Neutrophil (primary cell): ENCODE data around the gene FECH.

Source experiments
- H3K27ac ChIP-seq: fragments of 200-600 bp; sonication (generic); 2 replicates; pipeline ENCODE4 v1.5.1; 2016; ENCODE audit warnings: mild to moderate bottlenecking, moderate library complexity
- H3K27me3 ChIP-seq: fragments of 200-600 bp; sonication (generic); 2 replicates; pipeline ENCODE4 v1.6.0; 2016; ENCODE audit warnings: mild to moderate bottlenecking
- H3K36me3 ChIP-seq: fragments of 200-600 bp; sonication (generic); 2 replicates; pipeline ENCODE4 v1.5.1; 2017
- H3K4me1 ChIP-seq, 2 experiments: fragments of 200-600 bp in 1 of 2; sonication (generic) in 1 of 2; 1 replicate in 1 of 2; 2 replicates in 1 of 2; pipeline versions ENCODE4 v1.5.1 to v1.6.1; 2013 to 2016; ENCODE audit warnings: low read depth in 1 of 2, low read length in 1 of 2, mild to moderate bottlenecking in 1 of 2, moderate library complexity in 1 of 2; ENCODE audit not compliant: control insufficient read depth in 1 of 2, insufficient read depth in 1 of 2
- H3K4me3 ChIP-seq, 2 experiments: fragments of 200-600 bp in 1 of 2; sonication (generic) in 1 of 2; 1 replicate in 1 of 2; 2 replicates in 1 of 2; pipeline ENCODE4 v1.5.1; 2013 to 2016; ENCODE audit warnings: low read depth in 1 of 2, low read length in 1 of 2, mild to moderate bottlenecking in 1 of 2, moderate library complexity in 1 of 2
- H3K9me3 ChIP-seq: fragments of 200-600 bp; sonication (generic); 2 replicates; pipeline ENCODE4 v1.5.1; 2016
- TF ChIP-seq, protein P1 (sequence below): fragments of 200-600 bp; sonication (generic); IDR thresholded peaks from 2 replicates; pipeline ENCODE4 v1.5.1; 2016; ENCODE audit warnings: antibody characterized with exemption

Gene FECH

DNA sequence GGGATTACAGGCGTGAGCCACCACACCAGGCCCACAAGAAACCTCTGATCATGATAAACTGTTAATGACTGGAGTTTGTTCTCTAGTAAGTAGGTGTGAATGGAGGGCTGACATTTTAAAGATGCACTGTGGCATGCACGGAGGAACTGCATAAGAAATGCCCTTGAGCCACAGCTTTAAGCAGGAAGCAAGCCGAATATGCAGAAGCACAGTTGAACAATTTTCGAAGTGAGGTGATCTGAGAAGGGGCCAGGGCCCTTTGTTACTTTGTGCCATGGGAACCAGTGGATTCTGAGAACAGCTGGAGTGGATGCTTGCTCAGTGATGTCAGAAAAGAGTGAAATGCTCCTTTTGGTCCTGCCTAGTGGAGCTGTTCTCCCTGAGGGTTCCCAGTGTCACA is 16.3 kb downstream of the FECH start:
- H3K4me1 ChIP-seq = no peaks in the 10 kb centered on the region
- H3K4me3 ChIP-seq = no peak overlapping the region
- peaks cover 17% of the 10 kb centered on the region for H3K36me3 ChIP-seq
- H3K27me3 ChIP-seq = no peaks in the 10 kb centered on the region
- no peak overlapping the region for H3K27ac ChIP-seq
- TF ChIP-seq, protein P1, sequence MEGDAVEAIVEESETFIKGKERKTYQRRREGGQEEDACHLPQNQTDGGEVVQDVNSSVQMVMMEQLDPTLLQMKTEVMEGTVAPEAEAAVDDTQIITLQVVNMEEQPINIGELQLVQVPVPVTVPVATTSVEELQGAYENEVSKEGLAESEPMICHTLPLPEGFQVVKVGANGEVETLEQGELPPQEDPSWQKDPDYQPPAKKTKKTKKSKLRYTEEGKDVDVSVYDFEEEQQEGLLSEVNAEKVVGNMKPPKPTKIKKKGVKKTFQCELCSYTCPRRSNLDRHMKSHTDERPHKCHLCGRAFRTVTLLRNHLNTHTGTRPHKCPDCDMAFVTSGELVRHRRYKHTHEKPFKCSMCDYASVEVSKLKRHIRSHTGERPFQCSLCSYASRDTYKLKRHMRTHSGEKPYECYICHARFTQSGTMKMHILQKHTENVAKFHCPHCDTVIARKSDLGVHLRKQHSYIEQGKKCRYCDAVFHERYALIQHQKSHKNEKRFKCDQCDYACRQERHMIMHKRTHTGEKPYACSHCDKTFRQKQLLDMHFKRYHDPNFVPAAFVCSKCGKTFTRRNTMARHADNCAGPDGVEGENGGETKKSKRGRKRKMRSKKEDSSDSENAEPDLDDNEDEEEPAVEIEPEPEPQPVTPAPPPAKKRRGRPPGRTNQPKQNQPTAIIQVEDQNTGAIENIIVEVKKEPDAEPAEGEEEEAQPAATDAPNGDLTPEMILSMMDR = no peak
- H3K9me3 ChIP-seq = no peaks in the 10 kb centered on the region

DNA sequence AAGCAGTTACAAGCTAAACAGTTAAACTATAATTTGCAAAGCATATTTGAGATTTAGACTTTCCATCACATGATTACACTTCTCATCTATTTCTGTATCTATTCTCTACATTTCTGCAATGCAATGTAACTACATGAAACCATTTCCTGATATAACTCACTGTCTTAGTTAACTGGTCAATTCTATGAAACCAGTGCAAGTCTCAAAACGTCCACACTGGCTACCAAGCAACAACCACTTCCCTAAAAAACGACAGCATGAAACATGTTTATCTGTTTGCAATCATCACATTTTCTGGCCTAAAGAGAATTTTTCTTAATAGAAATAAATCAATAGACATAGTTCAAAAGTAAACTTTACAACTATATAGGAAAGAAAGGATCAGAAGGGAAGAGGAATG is 17.4 kb downstream of the FECH start:
- Histone ChIP-seq H3K4me3 (no peak overlapping the region), H3K27me3 (no peaks in the 10 kb centered on the region), H3K9me3 (no peaks in the 10 kb centered on the region), H3K27ac (no peak overlapping the region), H3K36me3 (peaks cover 17% of the 10 kb centered on the region), H3K4me1 (no peaks in the 10 kb centered on the region)
- TF ChIP-seq, protein P1 = no peak

DNA sequence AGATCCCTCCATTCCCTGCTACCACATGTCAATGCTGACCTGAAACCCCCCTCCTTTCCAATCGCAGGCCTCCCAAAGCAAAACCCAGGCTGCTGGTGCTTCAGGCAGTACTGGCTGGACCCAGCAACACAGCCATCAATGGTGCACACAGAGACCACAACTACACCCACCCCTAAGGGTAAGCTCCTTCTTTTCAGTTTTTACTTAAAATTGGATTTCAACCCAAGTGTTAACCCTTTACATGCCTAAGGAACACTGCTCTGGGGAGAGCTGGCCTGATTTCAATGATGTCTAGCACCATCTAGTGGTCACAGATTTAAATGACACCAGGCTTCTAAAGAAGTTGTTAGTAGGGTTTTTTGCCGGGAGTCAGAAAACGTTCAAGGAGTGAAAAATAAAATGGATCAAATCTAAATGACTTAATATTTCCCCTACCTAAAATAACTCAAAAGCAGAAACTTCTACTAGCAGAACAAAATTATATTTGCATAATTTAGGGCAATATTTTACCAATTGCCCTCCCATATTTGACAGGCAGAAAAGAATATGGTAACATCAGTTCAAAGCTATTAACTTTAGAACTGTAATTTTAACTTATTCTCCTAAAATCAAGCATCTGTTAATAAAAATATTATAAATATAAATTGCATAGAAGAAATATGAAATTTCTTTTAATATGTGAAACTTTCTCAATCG is 24.6 kb downstream of the FECH start:
- H3K36me3 ChIP-seq = peaks cover 5% of the 10 kb centered on the region
- no peaks in the 10 kb centered on the region for H3K9me3 ChIP-seq
- H3K27ac ChIP-seq = no peak overlapping the region
- no peak overlapping the region for H3K4me3 ChIP-seq
- no peaks in the 10 kb centered on the region for H3K27me3 ChIP-seq
- no peaks in the 10 kb centered on the region for H3K4me1 ChIP-seq
- TF ChIP-seq, protein P1 = peak; percentile 75

DNA sequence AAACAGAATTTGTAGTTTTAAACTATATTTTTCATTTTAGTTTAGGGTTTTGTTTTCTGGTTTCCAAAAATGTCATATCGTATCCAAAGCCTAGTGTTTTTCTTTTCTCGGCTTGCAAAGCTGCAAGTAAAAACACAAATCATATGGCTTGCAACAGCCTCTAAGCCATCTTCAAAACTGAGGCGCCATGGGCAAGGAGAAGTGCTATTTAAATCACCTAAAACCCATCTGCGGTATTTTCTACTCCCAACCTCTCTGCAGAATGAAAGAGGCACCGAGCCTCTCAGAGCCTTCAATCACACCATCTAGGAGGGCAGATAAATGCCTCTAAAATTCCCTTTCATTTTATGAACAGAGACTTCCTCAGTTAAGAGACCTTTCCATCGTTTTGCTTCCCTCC is 25.2 kb downstream of the FECH start:
- Histone ChIP-seq H3K27me3 (no peaks in the 10 kb centered on the region), H3K9me3 (no peaks in the 10 kb centered on the region), H3K27ac (no peak overlapping the region), H3K4me1 (no peaks in the 10 kb centered on the region), H3K4me3 (no peak overlapping the region), H3K36me3 (peaks cover 3% of the 10 kb centered on the region)
- TF ChIP-seq, protein P1 = no peak

DNA sequence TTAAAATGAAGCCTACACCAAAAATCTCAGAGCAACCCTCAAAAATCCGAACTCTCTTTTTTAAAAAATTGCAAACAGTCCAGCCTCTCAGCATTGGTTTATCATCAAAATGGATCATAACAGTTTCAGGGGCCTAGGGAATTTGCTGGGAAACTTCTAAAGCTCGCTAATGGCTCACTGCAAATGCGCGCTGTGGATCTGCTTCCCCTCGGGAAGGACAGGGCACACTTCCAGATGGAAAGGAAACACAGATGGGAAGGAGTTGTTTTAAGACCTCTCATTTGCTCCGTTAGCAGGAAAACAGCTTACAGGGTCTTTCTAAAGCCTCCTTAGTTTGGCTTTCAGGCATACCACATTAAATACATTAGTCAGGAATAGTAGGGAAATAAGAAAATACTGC is 27.2 kb downstream of the FECH start:
- H3K4me3 ChIP-seq = no peak overlapping the region
- no peaks in the 10 kb centered on the region for H3K4me1 ChIP-seq
- no peaks in the 10 kb centered on the region for H3K36me3 ChIP-seq
- H3K27ac ChIP-seq = no peak overlapping the region
- TF ChIP-seq, protein P1 = no peak
- no peaks in the 10 kb centered on the region for H3K27me3 ChIP-seq
- H3K9me3 ChIP-seq = no peaks in the 10 kb centered on the region

DNA sequence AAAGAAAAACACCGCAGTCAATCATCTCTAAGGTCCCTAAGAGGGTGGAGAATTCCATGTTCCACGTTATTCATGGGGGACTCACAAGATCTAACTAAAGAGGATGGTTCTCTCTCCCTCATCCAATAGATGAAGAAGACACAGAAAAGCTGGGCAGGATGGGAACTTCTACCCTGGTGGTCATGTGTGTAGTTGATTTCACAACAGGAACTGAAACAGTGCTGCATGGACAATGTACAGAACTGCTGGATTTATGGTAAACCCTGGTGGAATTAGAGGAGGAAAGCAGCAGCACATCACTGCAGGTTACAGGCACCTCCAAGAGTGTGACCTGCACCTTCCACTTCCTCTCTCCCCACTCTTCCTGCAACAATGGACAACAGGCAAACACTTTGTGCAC is 31.4 kb downstream of the FECH start:
- no peaks in the 10 kb centered on the region for H3K27me3 ChIP-seq
- no peaks in the 10 kb centered on the region for H3K9me3 ChIP-seq
- no peak overlapping the region for H3K27ac ChIP-seq
- TF ChIP-seq, protein P1 = no peak
- no peaks in the 10 kb centered on the region for H3K4me1 ChIP-seq
- H3K4me3 ChIP-seq = no peak overlapping the region
- H3K36me3 ChIP-seq = peaks cover 7% of the 10 kb centered on the region
